DND-41 (cell line): ENCODE measurements around the gene ANKDD1B.
"Not testable (repeated sequence)": the region's sequence is repeated elsewhere in the genome, so short reads cannot be mapped to it uniquely, and the experiment has no call there.

Source experiments
- ATAC-seq: fragments of 200-7000 bp; cut with Tn5 transposase; 3 replicates; pipeline ENCODE4 v1.9.1; 2021; ENCODE audit warnings: low read depth; ENCODE audit not compliant: insufficient read depth
- DNase-seq: peaks from one replicate; pipeline ENCODE4 v3.0.0-alpha.2; 2020
- H2AFZ ChIP-seq: 2 replicates; pipeline ENCODE4 v1.6.0; 2012; ENCODE audit warnings: low read depth, low read length
- H3K27ac ChIP-seq: 2 replicates; pipeline ENCODE4 v1.5.1; 2012; ENCODE audit warnings: low read length, inconsistent platforms
- H3K27me3 ChIP-seq: fragments of 200-600 bp; sonication (generic); 2 replicates; pipeline ENCODE4 v1.6.0; 2012; ENCODE audit warnings: low read length, mild to moderate bottlenecking, inconsistent platforms; ENCODE audit not compliant: insufficient read depth, poor library complexity
- H3K36me3 ChIP-seq: 2 replicates; pipeline ENCODE4 v1.5.1; 2012; ENCODE audit warnings: low read length, inconsistent platforms; ENCODE audit not compliant: insufficient read depth
- H3K4me1 ChIP-seq: 2 replicates; pipeline ENCODE4 v1.5.1; 2012; ENCODE audit warnings: mild to moderate bottlenecking, low read length; ENCODE audit not compliant: insufficient read depth
- H3K4me2 ChIP-seq: 2 replicates; pipeline ENCODE4 v1.6.0; 2012; ENCODE audit warnings: mild to moderate bottlenecking, moderate library complexity, low read length, inconsistent platforms; ENCODE audit not compliant: insufficient read depth
- H3K4me3 ChIP-seq, 2 experiments: fragments of 200-600 bp in 1 of 2; shearing (Covaris generic) in 1 of 2; 2 replicates each; pipeline ENCODE4 v1.5.1; 2012 to 2016; ENCODE audit warnings: inconsistent platforms in 2 of 2, low read length in 2 of 2, mild to moderate bottlenecking in 2 of 2, low read depth in 1 of 2, moderate library complexity in 1 of 2
- H3K79me2 ChIP-seq: 2 replicates; pipeline ENCODE4 v1.6.0; 2012; ENCODE audit warnings: low read length, inconsistent platforms; ENCODE audit not compliant: insufficient read depth
- H3K9ac ChIP-seq: 2 replicates; pipeline ENCODE4 v1.6.0; 2012; ENCODE audit warnings: low read depth, mild to moderate bottlenecking, inconsistent platforms, low read length, moderate library complexity
- H3K9me3 ChIP-seq: 2 replicates; pipeline ENCODE4 v1.5.1; 2012; ENCODE audit warnings: low read length, moderate library complexity, mild to moderate bottlenecking, inconsistent platforms; ENCODE audit not compliant: insufficient read depth, severe bottlenecking
- H4K20me1 ChIP-seq: 2 replicates; pipeline ENCODE4 v1.6.0; 2012; ENCODE audit warnings: low read length; ENCODE audit not compliant: insufficient read depth
- CTCF ChIP-seq: IDR thresholded peaks from 2 replicates; pipeline ENCODE4 v1.5.1; 2012; ENCODE audit warnings: borderline replicate concordance, low read length, moderate library complexity, mild to moderate bottlenecking; ENCODE audit not compliant: poor library complexity, severe bottlenecking; ENCODE audit errors: extremely low read depth
- EZH2 ChIP-seq: IDR thresholded peaks from 3 replicates; pipeline ENCODE4 v1.6.1; 2012; ENCODE audit warnings: borderline replicate concordance, low read depth, mild to moderate bottlenecking, moderate library complexity, low read length, inconsistent platforms; ENCODE audit not compliant: severe bottlenecking

Gene ANKDD1B

GRCh38 chr5:75601996-75602395, 9.3 kb upstream of the ANKDD1B start:
- no peaks in the 10 kb centered on the region for H3K79me2 ChIP-seq
- peaks cover 13% of the 10 kb centered on the region for H3K36me3 ChIP-seq
- TF ChIP-seq EZH2 (no peak), CTCF (no peak)
- DNase-seq, result no peak
- no peak overlapping the region for H3K9ac ChIP-seq
- H2AFZ ChIP-seq, result no peak overlapping the region
- H3K4me3 ChIP-seq, result no peak overlapping the region
- H3K4me2 ChIP-seq, result no peak overlapping the region
- H3K9me3 ChIP-seq, result no peaks in the 10 kb centered on the region
- no peak for ATAC-seq
- peaks cover 8% of the 10 kb centered on the region for H3K4me1 ChIP-seq
- no peak overlapping the region for H3K27ac ChIP-seq
- H4K20me1 ChIP-seq, result no peaks in the 10 kb centered on the region
- H3K27me3 ChIP-seq, result no peaks in the 10 kb centered on the region

GRCh38 chr5:75603371-75603770, 7.9 kb upstream of the ANKDD1B start:
- no peaks in the 10 kb centered on the region for H4K20me1 ChIP-seq
- H3K79me2 ChIP-seq, result no peaks in the 10 kb centered on the region
- H3K4me1 ChIP-seq, result peaks cover 8% of the 10 kb centered on the region
- no peaks in the 10 kb centered on the region for H3K9me3 ChIP-seq
- no peak for DNase-seq
- no peak overlapping the region for H2AFZ ChIP-seq
- no peak overlapping the region for H3K9ac ChIP-seq
- H3K27ac ChIP-seq, result no peak overlapping the region
- peaks cover 13% of the 10 kb centered on the region for H3K36me3 ChIP-seq
- TF ChIP-seq EZH2 (no peak), CTCF (no peak)
- no peak overlapping the region for H3K4me3 ChIP-seq
- no peak for ATAC-seq
- no peaks in the 10 kb centered on the region for H3K27me3 ChIP-seq
- no peak overlapping the region for H3K4me2 ChIP-seq

GRCh38 chr5:75603821-75604220, 7.4 kb upstream of the ANKDD1B start:
- H3K36me3 ChIP-seq, result peaks cover 13% of the 10 kb centered on the region
- no peak overlapping the region for H3K27ac ChIP-seq
- no peak overlapping the region for H3K4me3 ChIP-seq
- H3K9ac ChIP-seq, result no peak overlapping the region
- DNase-seq, result no peak
- H3K9me3 ChIP-seq, result no peaks in the 10 kb centered on the region
- no peaks in the 10 kb centered on the region for H4K20me1 ChIP-seq
- no peak overlapping the region for H3K4me2 ChIP-seq
- peaks cover 8% of the 10 kb centered on the region for H3K4me1 ChIP-seq
- no peaks in the 10 kb centered on the region for H3K79me2 ChIP-seq
- ATAC-seq, result no peak
- TF ChIP-seq CTCF (no peak), EZH2 (no peak)
- no peak overlapping the region for H2AFZ ChIP-seq
- no peaks in the 10 kb centered on the region for H3K27me3 ChIP-seq

- not testable (repeated sequence) for H3K36me3 ChIP-seq, H3K4me3 ChIP-seq, H3K27me3 ChIP-seq, H4K20me1 ChIP-seq, H3K79me2 ChIP-seq, H3K4me2 ChIP-seq, H3K9me3 ChIP-seq, DNase-seq, H2AFZ ChIP-seq, H3K4me1 ChIP-seq, H3K27ac ChIP-seq, H3K9ac ChIP-seq
- ATAC-seq, result peak; percentile 49; the same call in 2 of the 3 replicates
These were observed 3.9 kb upstream of the ANKDD1B start for GRCh38 chr5:75607341-75607740.
